Measurements from ENCODE around the gene B3GNT4. TPM values are rescaled to one million over a fixed set of nuclear protein-coding genes. Genes with fewer than 3 reads are reported as not detected.
A peak's percentile ranks its signal among the peaks of the same experiment; 100 is the strongest.

The B3GNT4 gene
- total and polyA plus RNA-seq, 2 donors from 2014 or later = 0.35 to 8.0 TPM

- Histone ChIP-seq H3K27me3 (ENCODE audit: control insufficient read depth, insufficient read depth, low read length) (no peaks in the 10 kb centered on the region), H3K36me3 (ENCODE audit: control insufficient read depth in 2 of 3, insufficient read depth in 3 of 3, low read length in 3 of 3) (no peaks in the 10 kb centered on the region), H3K9me3 (ENCODE audit: control insufficient read depth in 2 of 3, insufficient read depth in 1 of 3, low read length in 3 of 3) (no peaks in the 10 kb centered on the region), H3K27ac (ENCODE audit: low read depth in 2 of 2, low read length in 2 of 2) (no peak overlapping the region), H3K4me3 (ENCODE audit: low read length in 3 of 3) (no peak overlapping the region), H3K4me1 (ENCODE audit: control insufficient read depth in 2 of 3, insufficient read depth in 2 of 3, low read depth in 1 of 3, low read length in 3 of 3) (no peaks in the 10 kb centered on the region), H3K9ac (ENCODE audit: low read length in 3 of 3) (no peak overlapping the region)
- peak in 1 of 5 donors; percentile 65 for DNase-seq
- FAIRE-seq = no peak
- intact Hi-C loops (cut with DNase I) = no loop called here
- TF ChIP-seq, protein P1, sequence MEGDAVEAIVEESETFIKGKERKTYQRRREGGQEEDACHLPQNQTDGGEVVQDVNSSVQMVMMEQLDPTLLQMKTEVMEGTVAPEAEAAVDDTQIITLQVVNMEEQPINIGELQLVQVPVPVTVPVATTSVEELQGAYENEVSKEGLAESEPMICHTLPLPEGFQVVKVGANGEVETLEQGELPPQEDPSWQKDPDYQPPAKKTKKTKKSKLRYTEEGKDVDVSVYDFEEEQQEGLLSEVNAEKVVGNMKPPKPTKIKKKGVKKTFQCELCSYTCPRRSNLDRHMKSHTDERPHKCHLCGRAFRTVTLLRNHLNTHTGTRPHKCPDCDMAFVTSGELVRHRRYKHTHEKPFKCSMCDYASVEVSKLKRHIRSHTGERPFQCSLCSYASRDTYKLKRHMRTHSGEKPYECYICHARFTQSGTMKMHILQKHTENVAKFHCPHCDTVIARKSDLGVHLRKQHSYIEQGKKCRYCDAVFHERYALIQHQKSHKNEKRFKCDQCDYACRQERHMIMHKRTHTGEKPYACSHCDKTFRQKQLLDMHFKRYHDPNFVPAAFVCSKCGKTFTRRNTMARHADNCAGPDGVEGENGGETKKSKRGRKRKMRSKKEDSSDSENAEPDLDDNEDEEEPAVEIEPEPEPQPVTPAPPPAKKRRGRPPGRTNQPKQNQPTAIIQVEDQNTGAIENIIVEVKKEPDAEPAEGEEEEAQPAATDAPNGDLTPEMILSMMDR (IDR thresholded peaks at IDR 0.05; ENCODE audit: borderline replicate concordance, extremely low read depth, insufficient read depth) = no peak
These were observed 13.7 kb upstream of the B3GNT4 start for GRCh38 chr12:122189626-122190475.

DNA sequence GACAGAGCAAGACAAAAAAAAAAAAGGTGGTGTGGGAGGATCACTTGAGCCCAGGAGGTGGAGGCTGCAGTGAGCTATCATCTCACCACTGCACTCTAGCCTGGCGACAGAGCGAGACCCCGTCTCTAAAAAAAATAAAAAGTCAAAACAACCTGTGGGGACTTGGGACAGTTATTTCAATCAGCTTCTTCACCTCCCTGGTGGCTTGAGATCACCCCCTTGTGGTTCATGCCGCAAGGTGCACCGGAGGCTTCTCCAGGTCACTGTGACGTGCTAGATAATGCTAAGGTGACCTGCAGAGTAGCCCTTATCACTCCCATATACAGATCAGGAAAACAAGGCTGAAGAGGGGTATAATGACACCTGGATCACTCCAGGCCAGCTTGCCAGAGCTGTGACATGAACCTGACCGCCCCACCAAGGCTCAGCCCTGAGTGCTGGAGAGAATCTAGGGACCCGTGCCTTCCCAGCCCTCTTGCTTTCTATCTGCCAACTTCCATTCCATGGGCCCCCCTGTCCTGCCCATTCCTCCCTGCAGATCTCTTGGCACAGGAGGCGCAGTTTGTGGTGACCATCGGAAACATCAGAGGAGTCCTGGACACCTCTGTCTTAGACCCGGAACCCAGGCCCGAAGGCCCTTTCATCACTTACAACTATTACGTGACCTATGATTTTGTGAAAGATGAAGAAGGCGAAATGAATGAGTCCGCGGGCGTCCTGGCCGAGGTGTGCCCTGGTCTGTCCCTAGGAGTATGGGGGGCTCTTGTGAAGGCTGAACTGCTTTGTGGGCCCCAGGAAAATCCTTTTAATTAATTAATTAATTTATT, 12.5 kb upstream of the B3GNT4 start:
- Histone ChIP-seq H3K36me3 (ENCODE audit: control insufficient read depth in 2 of 3, insufficient read depth in 3 of 3, low read length in 3 of 3) (no peaks in the 10 kb centered on the region), H3K27ac (ENCODE audit: low read depth in 2 of 2, low read length in 2 of 2) (no peak overlapping the region), H3K27me3 (ENCODE audit: control insufficient read depth, insufficient read depth, low read length) (no peaks in the 10 kb centered on the region), H3K4me1 (ENCODE audit: control insufficient read depth in 2 of 3, insufficient read depth in 2 of 3, low read depth in 1 of 3, low read length in 3 of 3) (no peaks in the 10 kb centered on the region), H3K9ac (ENCODE audit: low read length in 3 of 3) (no peak overlapping the region), H3K9me3 (ENCODE audit: control insufficient read depth in 2 of 3, insufficient read depth in 1 of 3, low read length in 3 of 3) (no peaks in the 10 kb centered on the region), H3K4me3 (ENCODE audit: low read length in 3 of 3) (no peak overlapping the region)
- DNase-seq = peak; percentile 44 to 77 (median 67)
- no peak for FAIRE-seq
- TF ChIP-seq, protein P1 (IDR thresholded peaks at IDR 0.05; ENCODE audit: borderline replicate concordance, extremely low read depth, insufficient read depth) = peak; percentile 88
- intact Hi-C loops (cut with DNase I) = no loop called here

GRCh38 chr12:122192441-122192840, 11.1 kb upstream of the B3GNT4 start:
- no peak overlapping the region for H3K9ac ChIP-seq (ENCODE audit: low read length in 3 of 3)
- H3K9me3 ChIP-seq (ENCODE audit: control insufficient read depth in 2 of 3, insufficient read depth in 1 of 3, low read length in 3 of 3) = no peaks in the 10 kb centered on the region
- no peak overlapping the region for H3K4me3 ChIP-seq (ENCODE audit: low read length in 3 of 3)
- TF ChIP-seq, protein P1 (IDR thresholded peaks at IDR 0.05; ENCODE audit: borderline replicate concordance, extremely low read depth, insufficient read depth) = no peak
- H3K27me3 ChIP-seq (ENCODE audit: control insufficient read depth, insufficient read depth, low read length) = no peaks in the 10 kb centered on the region
- FAIRE-seq = no peak
- no peak overlapping the region for H3K27ac ChIP-seq (ENCODE audit: low read depth in 2 of 2, low read length in 2 of 2)
- H3K36me3 ChIP-seq (ENCODE audit: control insufficient read depth in 2 of 3, insufficient read depth in 3 of 3, low read length in 3 of 3) = no peaks in the 10 kb centered on the region
- intact Hi-C loops (cut with DNase I) = no loop called here
- peak in 1 of 5 donors; percentile 17 for DNase-seq
- no peaks in the 10 kb centered on the region for H3K4me1 ChIP-seq (ENCODE audit: control insufficient read depth in 2 of 3, insufficient read depth in 2 of 3, low read depth in 1 of 3, low read length in 3 of 3)

All from kidney (tissue), 14 donors.